Measurements from ENCODE around the gene MRPL10. TPM values are rescaled to one million over a fixed set of nuclear protein-coding genes. Genes with fewer than 3 reads are reported as not detected.

The MRPL10 gene
- total RNA-seq, 6 experiments from 2014 or later: 14.4 to 26.1 (median 16.3) TPM

DNA sequence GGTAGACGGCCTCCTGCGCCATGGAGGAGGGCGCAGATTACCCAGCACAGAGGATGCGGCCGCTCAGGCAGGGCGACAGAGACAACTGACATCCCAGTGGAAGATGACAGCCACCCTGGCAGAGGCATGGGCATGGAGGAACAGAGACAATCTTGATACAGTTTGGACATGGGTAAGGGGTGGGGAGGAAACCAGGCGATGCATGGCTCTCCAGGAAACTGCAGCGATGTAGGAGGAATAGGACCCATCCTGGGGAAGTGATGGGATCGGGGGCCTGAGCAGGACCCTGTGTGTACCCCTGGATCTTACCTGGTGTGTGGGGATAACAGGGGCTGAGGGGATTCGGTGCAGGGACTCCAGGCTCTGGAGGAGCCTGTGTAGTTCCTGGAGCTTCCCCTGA, 14.4 kb downstream of the MRPL10 start:
- H3K9me3 ChIP-seq: no peaks in the 10 kb centered on the region

DNA sequence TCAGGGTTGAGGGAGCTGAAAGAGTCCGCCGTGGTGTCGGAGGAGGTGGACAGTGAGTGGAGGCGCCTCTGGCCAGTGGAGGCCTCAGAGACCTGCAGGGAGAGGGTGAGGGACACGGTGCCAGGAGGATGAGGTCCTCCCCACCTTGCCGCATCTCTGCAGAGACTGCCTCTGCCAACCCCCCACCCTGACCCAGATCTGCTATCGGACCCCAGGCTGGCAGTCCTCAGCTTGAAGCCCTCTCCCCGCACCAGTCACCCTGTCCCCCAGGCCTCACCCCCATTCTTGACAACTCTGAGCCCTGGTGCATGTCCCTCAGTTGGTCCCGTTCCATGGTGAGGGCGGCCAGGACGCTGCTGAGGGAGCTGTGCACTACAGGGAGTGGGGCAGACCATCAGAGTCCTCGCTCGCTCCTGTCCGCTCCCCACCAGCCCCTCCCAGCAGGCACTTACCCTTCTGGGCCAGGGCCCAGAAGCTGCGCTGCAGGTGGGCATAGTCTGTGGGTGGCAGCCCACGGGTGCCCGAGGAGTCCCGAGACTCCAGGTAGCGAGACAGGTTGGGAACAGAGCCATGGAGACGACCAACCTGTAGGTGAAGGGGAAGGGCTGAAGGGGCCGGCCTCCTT, 15.1 kb downstream of the MRPL10 start:
- H3K4me1 ChIP-seq: no peaks in the 10 kb centered on the region
- H3K27ac ChIP-seq: no peak overlapping the region
- no peaks in the 10 kb centered on the region for H3K36me3 ChIP-seq
- TF ChIP-seq CTCF (IDR thresholded peaks at IDR 0.05): no peak
- TF ChIP-seq POLR2A (IDR thresholded peaks at IDR 0.05): no peak
- intact Hi-C loops (cut with DNase I): no loop called here
- H3K27me3 ChIP-seq: no peaks in the 10 kb centered on the region
- H3K9me3 ChIP-seq: no peaks in the 10 kb centered on the region
- H3K4me3 ChIP-seq: no peak overlapping the region
- 100% methylated on average over 1 of the region's 21 CpGs for WGBS (ENCODE audit: insufficient coverage, low coverage, low lambda C conversion rate, missing lambda C conversion rate)
- DNase-seq (no peak), ATAC-seq (no peak)

More for the DNA sequence above, 14.4 kb downstream of the MRPL10 start:
- no peak for ATAC-seq
- H3K27ac ChIP-seq: no peak overlapping the region
- H3K4me1 ChIP-seq: no peaks in the 10 kb centered on the region
- WGBS (ENCODE audit: insufficient coverage, low coverage, low lambda C conversion rate, missing lambda C conversion rate): 91% methylated on average over 9 of the region's 10 CpGs
- H3K27me3 ChIP-seq: no peaks in the 10 kb centered on the region
- intact Hi-C loops (cut with DNase I): no loop called here
- TF ChIP-seq CTCF (IDR thresholded peaks at IDR 0.05) (no peak), POLR2A (IDR thresholded peaks at IDR 0.05) (no peak)
- H3K36me3 ChIP-seq: no peaks in the 10 kb centered on the region
- DNase-seq: peak in 1 of 3 donors; percentile 4
- no peak overlapping the region for H3K4me3 ChIP-seq

GRCh38 chr17:47815106-47815918, 16.0 kb downstream of the MRPL10 start:
- TF ChIP-seq POLR2A (IDR thresholded peaks at IDR 0.05) (no peak), CTCF (IDR thresholded peaks at IDR 0.05) (no peak)
- no peak overlapping the region for H3K4me3 ChIP-seq

GRCh38 chr17:47813512-47814031, 17.8 kb downstream of the MRPL10 start:
- no peaks in the 10 kb centered on the region for H3K9me3 ChIP-seq
- H3K27ac ChIP-seq: no peak overlapping the region
- no peaks in the 10 kb centered on the region for H3K27me3 ChIP-seq
- TF ChIP-seq CTCF (IDR thresholded peaks at IDR 0.05) (no peak), POLR2A (IDR thresholded peaks at IDR 0.05) (no peak)
- H3K4me3 ChIP-seq: no peak overlapping the region
- 80% methylated on average over 2 of the region's 22 CpGs for WGBS (ENCODE audit: insufficient coverage, low coverage, low lambda C conversion rate, missing lambda C conversion rate)
- no peaks in the 10 kb centered on the region for H3K36me3 ChIP-seq
- DNase-seq (no peak), ATAC-seq (no peak)
- no peaks in the 10 kb centered on the region for H3K4me1 ChIP-seq
- intact Hi-C loops (cut with DNase I): no loop called here

More at GRCh38 chr17:47815106-47815918, 16.0 kb downstream of the MRPL10 start:
- Histone ChIP-seq H3K9me3 (no peaks in the 10 kb centered on the region), H3K27me3 (no peaks in the 10 kb centered on the region), H3K27ac (no peak overlapping the region), H3K4me1 (no peaks in the 10 kb centered on the region), H3K36me3 (no peaks in the 10 kb centered on the region)
- intact Hi-C loops (cut with DNase I): no loop called here
- 85% methylated on average over 5 of the region's 21 CpGs for WGBS (ENCODE audit: insufficient coverage, low coverage, low lambda C conversion rate, missing lambda C conversion rate)
- no peak for DNase-seq
- ATAC-seq: no peak

All from right lobe of liver (tissue), 6 donors.